ENCODE measurements around the gene SLC6A3.
"Not testable (repeated sequence)": the region's sequence is repeated elsewhere in the genome, so short reads cannot be mapped to it uniquely, and the experiment has no call there.

GRCh38 chr5:1360367-1360766 is 84.9 kb downstream of the SLC6A3 start:
- TF ChIP-seq POLR2A (IDR thresholded peaks at IDR 0.05; ENCODE audit: low read length); GATA1 (IDR thresholded peaks at IDR 0.05; ENCODE audit: low read depth, low read length): not testable (repeated sequence)
